Measurements from ENCODE around the gene AIRE. TPM values are rescaled to one million over a fixed set of nuclear protein-coding genes. Genes with fewer than 3 reads are reported as not detected.

The AIRE gene
- total RNA-seq, 4 donors from 2014 or later = 0.21 TPM; not detected in 3

GRCh38 chr21:44293551-44294231 lies 8.0 kb downstream of the AIRE start:
- H3K27me3 ChIP-seq = no peaks in the 10 kb centered on the region

DNA sequence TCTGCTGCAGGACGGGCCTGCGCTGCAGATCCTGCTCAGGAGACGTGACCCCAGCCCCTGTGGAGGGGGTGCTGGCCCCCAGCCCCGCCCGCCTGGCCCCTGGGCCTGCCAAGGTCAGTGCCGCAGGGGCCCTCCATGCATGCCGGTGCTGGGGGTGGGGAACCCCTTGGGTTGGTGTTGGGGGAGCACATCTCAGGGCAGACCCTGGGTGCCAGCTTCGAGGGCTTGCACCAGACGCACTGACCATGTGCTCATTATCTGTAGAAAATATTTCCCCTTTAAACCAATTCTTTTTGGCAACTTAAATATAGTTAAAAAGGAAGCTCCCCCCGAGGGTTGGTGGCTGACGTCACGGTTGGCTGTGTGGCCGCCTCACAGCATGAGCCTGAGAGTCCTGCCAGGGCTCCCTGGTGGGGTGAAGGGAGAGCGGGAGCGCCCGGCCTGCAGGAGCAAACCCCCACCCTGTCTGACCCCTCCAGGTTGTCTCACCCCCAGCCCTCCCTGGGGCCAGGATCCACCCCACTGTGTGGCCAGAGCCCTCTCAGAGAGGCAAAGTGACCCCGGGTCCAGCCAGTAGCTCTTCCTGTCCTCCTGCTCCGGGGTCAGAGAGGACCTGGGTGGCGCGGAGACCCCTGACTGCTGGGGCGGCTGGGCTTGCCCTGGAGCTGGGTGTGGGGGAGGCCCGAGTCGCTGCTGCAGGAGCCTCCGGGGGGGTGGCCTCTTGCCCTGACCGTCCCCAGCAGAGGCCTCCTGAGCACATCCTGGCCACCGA lies 8.9 kb downstream of the AIRE start:
- no peaks in the 10 kb centered on the region for H3K36me3 ChIP-seq
- no peak for TF ChIP-seq POLR2A (IDR thresholded peaks at IDR 0.05)
- TF ChIP-seq, protein P1, sequence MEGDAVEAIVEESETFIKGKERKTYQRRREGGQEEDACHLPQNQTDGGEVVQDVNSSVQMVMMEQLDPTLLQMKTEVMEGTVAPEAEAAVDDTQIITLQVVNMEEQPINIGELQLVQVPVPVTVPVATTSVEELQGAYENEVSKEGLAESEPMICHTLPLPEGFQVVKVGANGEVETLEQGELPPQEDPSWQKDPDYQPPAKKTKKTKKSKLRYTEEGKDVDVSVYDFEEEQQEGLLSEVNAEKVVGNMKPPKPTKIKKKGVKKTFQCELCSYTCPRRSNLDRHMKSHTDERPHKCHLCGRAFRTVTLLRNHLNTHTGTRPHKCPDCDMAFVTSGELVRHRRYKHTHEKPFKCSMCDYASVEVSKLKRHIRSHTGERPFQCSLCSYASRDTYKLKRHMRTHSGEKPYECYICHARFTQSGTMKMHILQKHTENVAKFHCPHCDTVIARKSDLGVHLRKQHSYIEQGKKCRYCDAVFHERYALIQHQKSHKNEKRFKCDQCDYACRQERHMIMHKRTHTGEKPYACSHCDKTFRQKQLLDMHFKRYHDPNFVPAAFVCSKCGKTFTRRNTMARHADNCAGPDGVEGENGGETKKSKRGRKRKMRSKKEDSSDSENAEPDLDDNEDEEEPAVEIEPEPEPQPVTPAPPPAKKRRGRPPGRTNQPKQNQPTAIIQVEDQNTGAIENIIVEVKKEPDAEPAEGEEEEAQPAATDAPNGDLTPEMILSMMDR (IDR thresholded peaks at IDR 0.05) = no peak
- peaks cover 0 to 10% of the 10 kb centered on the region in 2 donors for H3K4me1 ChIP-seq
- peak; percentile 66 to 78 for DNase-seq
- no peaks in the 10 kb centered on the region for H3K9me3 ChIP-seq
- intact Hi-C loops (cut with DNase I; ENCODE audit: low total_unique reads) = no loop called here
- H3K27ac ChIP-seq = no peak overlapping the region
- no peaks in the 10 kb centered on the region for H3K27me3 ChIP-seq
- no peak overlapping the region for H3K4me3 ChIP-seq

More at GRCh38 chr21:44293551-44294231, 8.0 kb downstream of the AIRE start:
- intact Hi-C loops (cut with DNase I; ENCODE audit: low total_unique reads) = no loop called here
- Histone ChIP-seq H3K4me1 (peaks cover 0 to 6% of the 10 kb centered on the region in 2 donors), H3K36me3 (no peaks in the 10 kb centered on the region), H3K9me3 (no peaks in the 10 kb centered on the region), H3K4me3 (no peak overlapping the region), H3K27ac (no peak overlapping the region)
- TF ChIP-seq, protein P1 (IDR thresholded peaks at IDR 0.05) = no peak
- TF ChIP-seq POLR2A (IDR thresholded peaks at IDR 0.05) = no peak
- DNase-seq = no peak

- Histone ChIP-seq H3K36me3 (no peaks in the 10 kb centered on the region), H3K4me1 (peaks cover 0 to 10% of the 10 kb centered on the region in 2 donors), H3K27ac (no peak overlapping the region), H3K4me3 (no peak overlapping the region), H3K27me3 (no peaks in the 10 kb centered on the region), H3K9me3 (no peaks in the 10 kb centered on the region)
- intact Hi-C loops (cut with DNase I; ENCODE audit: low total_unique reads) = no loop called here
- TF ChIP-seq, protein P1 (IDR thresholded peaks at IDR 0.05) = no peak
- no peak for TF ChIP-seq POLR2A (IDR thresholded peaks at IDR 0.05)
- DNase-seq = no peak
Measured at GRCh38 chr21:44295163-44295573, 9.5 kb downstream of the AIRE start.

DNA sequence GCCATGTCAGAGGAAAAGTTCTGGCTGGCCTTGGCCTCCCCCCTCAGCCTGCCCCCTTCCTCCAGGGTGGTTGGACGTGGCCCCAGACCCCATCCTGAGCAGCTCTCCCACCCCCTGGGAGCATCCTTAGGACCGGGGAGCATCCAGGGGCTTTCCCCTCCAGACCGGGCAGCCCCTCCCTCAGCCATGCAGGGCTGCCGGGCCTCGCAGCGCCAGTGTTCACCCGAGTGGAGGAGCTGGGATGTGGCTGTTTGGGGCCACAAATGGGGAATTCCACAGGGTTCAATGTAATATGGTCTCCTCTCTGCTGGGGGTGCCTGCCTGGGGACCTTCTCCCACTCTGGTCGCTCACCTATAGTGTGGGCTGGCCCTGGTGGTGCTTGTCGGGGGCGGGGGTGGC lies 10.0 kb downstream of the AIRE start:
- Histone ChIP-seq H3K4me3 (no peak overlapping the region), H3K9me3 (no peaks in the 10 kb centered on the region), H3K27me3 (no peaks in the 10 kb centered on the region), H3K27ac (no peak overlapping the region), H3K36me3 (no peaks in the 10 kb centered on the region), H3K4me1 (peaks cover 0 to 10% of the 10 kb centered on the region in 2 donors)
- TF ChIP-seq POLR2A (IDR thresholded peaks at IDR 0.05) = no peak
- TF ChIP-seq, protein P1 (IDR thresholded peaks at IDR 0.05) = no peak
- DNase-seq = no peak
- intact Hi-C loops (cut with DNase I; ENCODE audit: low total_unique reads) = no loop called here

GRCh38 chr21:44296103-44296519 lies 10.4 kb downstream of the AIRE start:
- TF ChIP-seq, protein P1 (IDR thresholded peaks at IDR 0.05) = no peak
- TF ChIP-seq POLR2A (IDR thresholded peaks at IDR 0.05) = no peak
- H3K4me1 ChIP-seq = peaks cover 0 to 12% of the 10 kb centered on the region in 2 donors
- H3K36me3 ChIP-seq = no peaks in the 10 kb centered on the region
- H3K27ac ChIP-seq = no peak overlapping the region
- no peaks in the 10 kb centered on the region for H3K9me3 ChIP-seq
- no peak for DNase-seq
- no peaks in the 10 kb centered on the region for H3K27me3 ChIP-seq
- H3K4me3 ChIP-seq = no peak overlapping the region
- intact Hi-C loops (cut with DNase I; ENCODE audit: low total_unique reads) = no loop called here

Measured in uterus (tissue), 4 donors.